Measurements from ENCODE around the gene ECHDC3. TPM values are rescaled to one million over a fixed set of nuclear protein-coding genes. Genes with fewer than 3 reads are reported as not detected.

Gene ECHDC3
- polyA plus RNA-seq, 2 of the 4 experiments (the other 2 are of a cell fraction), result 6.0 to 6.1 TPM

DNA sequence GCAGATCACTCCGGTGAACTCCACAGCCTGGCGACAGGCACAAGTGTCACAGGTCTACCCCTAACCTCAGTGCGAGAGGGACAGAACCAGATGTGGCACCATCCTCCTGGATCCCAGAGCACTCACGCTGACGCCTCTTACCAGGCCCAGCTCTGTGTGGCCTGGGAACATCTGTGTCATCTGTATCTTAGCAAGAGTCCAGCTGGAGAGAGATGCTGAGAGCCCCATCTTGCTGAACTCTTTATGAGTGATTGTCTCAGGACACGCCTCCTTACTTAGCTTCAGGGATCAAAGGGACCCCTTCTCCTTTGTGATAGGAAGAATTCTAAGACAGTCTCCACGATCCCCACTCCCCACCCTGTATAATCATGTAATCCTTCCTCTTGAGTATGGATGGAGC, 71.0 kb downstream of the ECHDC3 start:
- WGBS (ENCODE audit: missing lambda C conversion rate), result 88% methylated on average over 7 of the region's 7 CpGs
- DNase-seq (ENCODE audit: low read depth in 1 of 2, low spot score in 1 of 2) (no peak), ATAC-seq (peak in 1 of 2 experiments; percentile 24; a peak in 1 of 6 replicates), FAIRE-seq (no peak)
- peaks cover 12% of the 10 kb centered on the region for H3K4me1 ChIP-seq
- H3K4me2 ChIP-seq, result no peak overlapping the region
- POLR2A ChIA-PET, result no interaction called here
- TF ChIP-seq POLR2AphosphoS2 (conservative IDR thresholded peaks at IDR 0.05; ENCODE audit: low read length) (no peak), POLR2A (IDR thresholded peaks at IDR 0.05; ENCODE audit: low read length) (no peak), RAD21 (conservative IDR thresholded peaks at IDR 0.05 in 1 of 2, IDR thresholded peaks at IDR 0.05 in 1 of 2) (no peak), ESRRA (IDR thresholded peaks at IDR 0.05; ENCODE audit: borderline replicate concordance, low read length) (no peak), MYC (IDR thresholded peaks at IDR 0.05; ENCODE audit: borderline replicate concordance, low read length) (no peak), FOSL2 (IDR thresholded peaks at IDR 0.05) (no peak), FOSL2 (CRISPR knock-in tag; IDR thresholded peaks at IDR 0.05) (no peak), SMC3 (IDR thresholded peaks at IDR 0.05) (no peak), JUN (IDR thresholded peaks at IDR 0.05) (no peak), KDM1A (IDR thresholded peaks at IDR 0.05; ENCODE audit: low read depth) (no peak), HEYL (CRISPR knock-in tag; IDR thresholded peaks at IDR 0.05) (no peak), BCL3 (IDR thresholded peaks at IDR 0.05) (no peak), ZSCAN20 (CRISPR knock-in tag; IDR thresholded peaks at IDR 0.05) (no peak), ZNF302 (CRISPR knock-in tag; IDR thresholded peaks at IDR 0.05) (no peak), RFX5 (IDR thresholded peaks at IDR 0.05) (no peak), TFCP2L1 (CRISPR knock-in tag; IDR thresholded peaks at IDR 0.05) (no peak), CHD4 (IDR thresholded peaks at IDR 0.05; ENCODE audit: borderline replicate concordance) (no peak), ZC3H11A (IDR thresholded peaks at IDR 0.05) (no peak), HMGXB4 (CRISPR knock-in tag; IDR thresholded peaks at IDR 0.05; ENCODE audit: borderline replicate concordance) (no peak)
- TF ChIP-seq, protein P1, sequence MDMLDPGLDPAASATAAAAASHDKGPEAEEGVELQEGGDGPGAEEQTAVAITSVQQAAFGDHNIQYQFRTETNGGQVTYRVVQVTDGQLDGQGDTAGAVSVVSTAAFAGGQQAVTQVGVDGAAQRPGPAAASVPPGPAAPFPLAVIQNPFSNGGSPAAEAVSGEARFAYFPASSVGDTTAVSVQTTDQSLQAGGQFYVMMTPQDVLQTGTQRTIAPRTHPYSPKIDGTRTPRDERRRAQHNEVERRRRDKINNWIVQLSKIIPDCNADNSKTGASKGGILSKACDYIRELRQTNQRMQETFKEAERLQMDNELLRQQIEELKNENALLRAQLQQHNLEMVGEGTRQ (IDR thresholded peaks at IDR 0.05), result no peak
- no peak overlapping the region for H3K4me3 ChIP-seq
- CTCF ChIA-PET, result interaction anchor here (0.6 to 3.6 kb wide), 11 partner anchors 9 to 197 kb away, joined by 3 to 14 read pairs (median 4); no protein-coding TSS in a partner anchor
- no peaks in the 10 kb centered on the region for H3K9me3 ChIP-seq
- H3K27ac ChIP-seq, result no peak overlapping the region

Other genes starting within 250 kb of the ECHDC3 start
- gene USP6NL, start 130.7 kb upstream of the ECHDC3 start, polyA plus RNA-seq (2011; rRNA removed), result 16.8 and 18.2 TPM in 2 replicates
- gene USP6NL, start 130.7 kb upstream of the ECHDC3 start, polyA plus RNA-seq (2017; fragmentation: RNase III; extraction: RNeasy Plus Mini Kit Qiagen cat#74134 plus additional on column Dnase treatment), result 10.4 to 11.7 TPM (median 10.6 TPM) in 3 replicates
- 8.9 and 10.1 TPM in 2 replicates for gene PROSER2, start 81.0 kb downstream of the ECHDC3 start, polyA plus RNA-seq (2011; rRNA removed)
- 14.2 to 15.2 TPM (median 14.4 TPM) in 3 replicates for gene PROSER2, start 81.0 kb downstream of the ECHDC3 start, polyA plus RNA-seq (2017; fragmentation: RNase III; extraction: RNeasy Plus Mini Kit Qiagen cat#74134 plus additional on column Dnase treatment)